HepG2 (cell line): ENCODE measurements around the gene NEMF. TPM values are rescaled to one million over a fixed set of nuclear protein-coding genes. Genes with fewer than 3 reads are reported as not detected.

Experiments used
- ASH2L ChIP-seq: fragments of 300-600, 200-600 bp; sonication (generic); IDR thresholded peaks from 2 replicates; pipeline ENCODE4 v1.7.0; 2017; ENCODE audit warnings: low read depth, mild to moderate bottlenecking, moderate library complexity, mixed read lengths, low read length; ENCODE audit not compliant: insufficient read length
- ATRX ChIP-seq: sonication (generic); formaldehyde crosslinking; IDR thresholded peaks from 2 replicates; pipeline ENCODE4 v1.4.0; 2020; ENCODE audit warnings: missing genetic modification reagents, borderline replicate concordance
- MTF2 ChIP-seq: sonication (generic); formaldehyde crosslinking; IDR thresholded peaks from 2 replicates; pipeline ENCODE4 v1.5.0; 2020; ENCODE audit warnings: missing genetic modification reagents, borderline replicate concordance
- RFXANK ChIP-seq: IDR thresholded peaks from 2 replicates; pipeline ENCODE4 v1.6.1; 2016
- SKI ChIP-seq: fragments of 450-650 bp; IDR thresholded peaks from one replicate; pipeline ENCODE4 v1.6.1; 2018; ENCODE audit warnings: mild to moderate bottlenecking; ENCODE audit not compliant: partially characterized antibody
- SNAPC2 ChIP-seq: sonication (generic); formaldehyde crosslinking; IDR thresholded peaks from 2 replicates; pipeline ENCODE4 v1.8.1; 2022; ENCODE audit warnings: mild to moderate bottlenecking, missing genetic modification reagents
- TRIM24 ChIP-seq: sonication (generic); formaldehyde crosslinking; IDR thresholded peaks from 2 replicates; pipeline ENCODE4 v1.8.0; 2022; ENCODE audit warnings: mild to moderate bottlenecking, missing genetic modification reagents
- ZFX ChIP-seq: sonication (generic); formaldehyde crosslinking; IDR thresholded peaks from 2 replicates; pipeline ENCODE4 v1.4.0; 2020; ENCODE audit warnings: mild to moderate bottlenecking, low read depth, missing genetic modification reagents, moderate library complexity
- ZKSCAN8 ChIP-seq: IDR thresholded peaks from 2 replicates; pipeline ENCODE4 v1.6.1; 2016; ENCODE audit warnings: borderline replicate concordance, missing genetic modification reagents, missing compliant biosample characterization
- ZNF562 ChIP-seq: sonication (generic); formaldehyde crosslinking; IDR thresholded peaks from 2 replicates; pipeline ENCODE4 v1.8.0; 2022; ENCODE audit warnings: missing genetic modification reagents, borderline replicate concordance
- ZNF747 ChIP-seq: sonication (generic); formaldehyde crosslinking; IDR thresholded peaks from 2 replicates; pipeline ENCODE4 v1.8.1; 2023; ENCODE audit warnings: missing genetic modification reagents, mild to moderate bottlenecking, borderline replicate concordance
- polyA plus RNA-seq, 8 experiments: library from polyadenylated mRNA; depleted of rRNA in 3 of 8; stranded (reverse) in 7 of 8; unstranded in 1 of 8; fragments of >200 nt; fragmentation: Illumina TruSeq in 4 of 8; extraction: Trizol in 4 of 8; gene quantifications; 2 replicates each; pipeline versions ENCODE4 v1.2.1 to v1.2.3, GENCODE V29; 2011 to 2016; ENCODE audit warnings: low read depth in 4 of 8, missing spikeins in 1 of 8, mixed read lengths in 1 of 8; ENCODE audit not compliant: insufficient read depth in 1 of 8
- total RNA-seq, 5 experiments: library from RNA; depleted of rRNA; stranded (reverse); fragments of >200 nt; fragmentation: Illumina TruSeq; extraction: Trizol; gene quantifications; 2 replicates each; pipeline ENCODE4 v1.2.3, GENCODE V29; 2016; ENCODE audit warnings: low read depth in 1 of 5
- TF ChIP-seq, protein P1 (sequence below): sonication (generic); formaldehyde crosslinking; conservative IDR thresholded peaks from 2 replicates; pipeline ENCODE4 v1.8.0; 2022; ENCODE audit warnings: missing genetic modification reagents
- TF ChIP-seq, protein P2 (sequence below): sonication (generic); formaldehyde crosslinking; IDR thresholded peaks from 2 replicates; pipeline ENCODE4 v1.5.0; 2020; ENCODE audit warnings: mild to moderate bottlenecking, missing genetic modification reagents, borderline replicate concordance
- TF ChIP-seq, protein P3 (sequence below): sonication (generic); formaldehyde crosslinking; IDR thresholded peaks from 2 replicates; pipeline ENCODE4 v1.9.0; 2021; ENCODE audit warnings: missing genetic modification reagents, borderline replicate concordance

The NEMF gene
- total and polyA plus RNA-seq, 2 of the 13 experiments (the other 11 are each of a cell fraction or from before 2014, with no cell fraction given) = 21.3 to 57.9 TPM

DNA sequence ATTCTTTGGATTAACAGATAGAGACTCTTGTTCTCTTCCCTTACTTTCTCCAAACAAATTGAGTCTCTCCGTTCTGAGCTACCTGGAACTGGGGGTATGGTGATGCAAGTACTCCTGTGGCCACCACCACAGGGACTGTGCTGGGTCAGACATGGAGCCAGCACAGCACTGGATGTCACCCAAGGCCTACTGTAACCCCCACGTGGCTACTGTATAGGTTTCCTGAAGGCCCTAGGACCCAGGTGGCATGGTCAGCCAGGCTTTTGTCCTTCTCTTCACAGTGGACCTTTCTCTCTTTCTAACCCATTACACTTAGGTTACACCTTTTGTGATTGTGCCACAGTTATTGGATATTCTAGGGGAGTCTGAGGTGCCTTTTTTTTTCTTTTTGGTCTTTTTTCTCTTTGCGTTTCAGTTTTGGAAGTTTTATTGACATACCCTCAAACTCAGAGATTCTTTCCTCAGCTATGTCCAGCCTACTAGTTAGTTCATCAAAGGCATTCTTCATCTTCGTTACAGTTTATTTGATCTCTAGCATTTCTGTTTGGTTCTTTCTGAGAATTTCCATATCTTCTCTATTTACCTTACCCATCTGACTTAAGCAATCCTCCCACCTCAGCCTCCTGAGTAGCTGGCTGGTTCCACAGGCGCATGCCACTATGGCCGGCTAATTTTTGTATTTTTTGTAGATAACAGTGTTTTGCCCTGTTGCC is 90.6 kb downstream of the NEMF start (continued):
- TF ChIP-seq, protein P1, sequence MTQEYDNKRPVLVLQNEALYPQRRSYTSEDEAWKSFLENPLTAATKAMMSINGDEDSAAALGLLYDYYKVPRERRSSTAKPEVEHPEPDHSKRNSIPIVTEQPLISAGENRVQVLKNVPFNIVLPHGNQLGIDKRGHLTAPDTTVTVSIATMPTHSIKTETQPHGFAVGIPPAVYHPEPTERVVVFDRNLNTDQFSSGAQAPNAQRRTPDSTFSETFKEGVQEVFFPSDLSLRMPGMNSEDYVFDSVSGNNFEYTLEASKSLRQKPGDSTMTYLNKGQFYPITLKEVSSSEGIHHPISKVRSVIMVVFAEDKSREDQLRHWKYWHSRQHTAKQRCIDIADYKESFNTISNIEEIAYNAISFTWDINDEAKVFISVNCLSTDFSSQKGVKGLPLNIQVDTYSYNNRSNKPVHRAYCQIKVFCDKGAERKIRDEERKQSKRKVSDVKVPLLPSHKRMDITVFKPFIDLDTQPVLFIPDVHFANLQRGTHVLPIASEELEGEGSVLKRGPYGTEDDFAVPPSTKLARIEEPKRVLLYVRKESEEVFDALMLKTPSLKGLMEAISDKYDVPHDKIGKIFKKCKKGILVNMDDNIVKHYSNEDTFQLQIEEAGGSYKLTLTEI (CRISPR knock-in tag) = no peak
- TF ChIP-seq ASH2L = peak; percentile 46
- no peak for TF ChIP-seq MTF2
- TF ChIP-seq ZNF747 = no peak
- TF ChIP-seq, protein P2, sequence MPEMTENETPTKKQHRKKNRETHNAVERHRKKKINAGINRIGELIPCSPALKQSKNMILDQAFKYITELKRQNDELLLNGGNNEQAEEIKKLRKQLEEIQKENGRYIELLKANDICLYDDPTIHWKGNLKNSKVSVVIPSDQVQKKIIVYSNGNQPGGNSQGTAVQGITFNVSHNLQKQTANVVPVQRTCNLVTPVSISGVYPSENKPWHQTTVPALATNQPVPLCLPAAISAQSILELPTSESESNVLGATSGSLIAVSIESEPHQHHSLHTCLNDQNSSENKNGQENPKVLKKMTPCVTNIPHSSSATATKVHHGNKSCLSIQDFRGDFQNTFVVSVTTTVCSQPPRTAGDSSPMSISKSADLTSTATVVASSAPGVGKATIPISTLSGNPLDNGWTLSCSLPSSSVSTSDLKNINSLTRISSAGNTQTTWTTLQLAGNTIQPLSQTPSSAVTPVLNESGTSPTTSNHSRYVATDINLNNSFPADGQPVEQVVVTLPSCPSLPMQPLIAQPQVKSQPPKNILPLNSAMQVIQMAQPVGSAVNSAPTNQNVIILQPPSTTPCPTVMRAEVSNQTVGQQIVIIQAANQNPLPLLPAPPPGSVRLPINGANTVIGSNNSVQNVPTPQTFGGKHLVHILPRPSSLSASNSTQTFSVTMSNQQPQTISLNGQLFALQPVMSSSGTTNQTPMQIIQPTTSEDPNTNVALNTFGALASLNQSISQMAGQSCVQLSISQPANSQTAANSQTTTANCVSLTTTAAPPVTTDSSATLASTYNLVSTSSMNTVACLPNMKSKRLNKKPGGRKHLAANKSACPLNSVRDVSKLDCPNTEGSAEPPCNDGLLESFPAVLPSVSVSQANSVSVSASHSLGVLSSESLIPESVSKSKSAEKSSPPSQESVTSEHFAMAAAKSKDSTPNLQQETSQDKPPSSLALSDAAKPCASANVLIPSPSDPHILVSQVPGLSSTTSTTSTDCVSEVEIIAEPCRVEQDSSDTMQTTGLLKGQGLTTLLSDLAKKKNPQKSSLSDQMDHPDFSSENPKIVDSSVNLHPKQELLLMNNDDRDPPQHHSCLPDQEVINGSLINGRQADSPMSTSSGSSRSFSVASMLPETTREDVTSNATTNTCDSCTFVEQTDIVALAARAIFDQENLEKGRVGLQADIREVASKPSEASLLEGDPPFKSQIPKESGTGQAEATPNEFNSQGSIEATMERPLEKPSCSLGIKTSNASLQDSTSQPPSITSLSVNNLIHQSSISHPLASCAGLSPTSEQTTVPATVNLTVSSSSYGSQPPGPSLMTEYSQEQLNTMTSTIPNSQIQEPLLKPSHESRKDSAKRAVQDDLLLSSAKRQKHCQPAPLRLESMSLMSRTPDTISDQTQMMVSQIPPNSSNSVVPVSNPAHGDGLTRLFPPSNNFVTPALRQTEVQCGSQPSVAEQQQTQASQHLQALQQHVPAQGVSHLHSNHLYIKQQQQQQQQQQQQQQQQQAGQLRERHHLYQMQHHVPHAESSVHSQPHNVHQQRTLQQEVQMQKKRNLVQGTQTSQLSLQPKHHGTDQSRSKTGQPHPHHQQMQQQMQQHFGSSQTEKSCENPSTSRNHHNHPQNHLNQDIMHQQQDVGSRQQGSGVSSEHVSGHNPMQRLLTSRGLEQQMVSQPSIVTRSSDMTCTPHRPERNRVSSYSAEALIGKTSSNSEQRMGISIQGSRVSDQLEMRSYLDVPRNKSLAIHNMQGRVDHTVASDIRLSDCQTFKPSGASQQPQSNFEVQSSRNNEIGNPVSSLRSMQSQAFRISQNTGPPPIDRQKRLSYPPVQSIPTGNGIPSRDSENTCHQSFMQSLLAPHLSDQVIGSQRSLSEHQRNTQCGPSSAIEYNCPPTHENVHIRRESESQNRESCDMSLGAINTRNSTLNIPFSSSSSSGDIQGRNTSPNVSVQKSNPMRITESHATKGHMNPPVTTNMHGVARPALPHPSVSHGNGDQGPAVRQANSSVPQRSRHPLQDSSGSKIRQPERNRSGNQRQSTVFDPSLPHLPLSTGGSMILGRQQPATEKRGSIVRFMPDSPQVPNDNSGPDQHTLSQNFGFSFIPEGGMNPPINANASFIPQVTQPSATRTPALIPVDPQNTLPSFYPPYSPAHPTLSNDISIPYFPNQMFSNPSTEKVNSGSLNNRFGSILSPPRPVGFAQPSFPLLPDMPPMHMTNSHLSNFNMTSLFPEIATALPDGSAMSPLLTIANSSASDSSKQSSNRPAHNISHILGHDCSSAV (CRISPR knock-in tag) = no peak
- TF ChIP-seq RFXANK = no peak
- TF ChIP-seq, protein P3, sequence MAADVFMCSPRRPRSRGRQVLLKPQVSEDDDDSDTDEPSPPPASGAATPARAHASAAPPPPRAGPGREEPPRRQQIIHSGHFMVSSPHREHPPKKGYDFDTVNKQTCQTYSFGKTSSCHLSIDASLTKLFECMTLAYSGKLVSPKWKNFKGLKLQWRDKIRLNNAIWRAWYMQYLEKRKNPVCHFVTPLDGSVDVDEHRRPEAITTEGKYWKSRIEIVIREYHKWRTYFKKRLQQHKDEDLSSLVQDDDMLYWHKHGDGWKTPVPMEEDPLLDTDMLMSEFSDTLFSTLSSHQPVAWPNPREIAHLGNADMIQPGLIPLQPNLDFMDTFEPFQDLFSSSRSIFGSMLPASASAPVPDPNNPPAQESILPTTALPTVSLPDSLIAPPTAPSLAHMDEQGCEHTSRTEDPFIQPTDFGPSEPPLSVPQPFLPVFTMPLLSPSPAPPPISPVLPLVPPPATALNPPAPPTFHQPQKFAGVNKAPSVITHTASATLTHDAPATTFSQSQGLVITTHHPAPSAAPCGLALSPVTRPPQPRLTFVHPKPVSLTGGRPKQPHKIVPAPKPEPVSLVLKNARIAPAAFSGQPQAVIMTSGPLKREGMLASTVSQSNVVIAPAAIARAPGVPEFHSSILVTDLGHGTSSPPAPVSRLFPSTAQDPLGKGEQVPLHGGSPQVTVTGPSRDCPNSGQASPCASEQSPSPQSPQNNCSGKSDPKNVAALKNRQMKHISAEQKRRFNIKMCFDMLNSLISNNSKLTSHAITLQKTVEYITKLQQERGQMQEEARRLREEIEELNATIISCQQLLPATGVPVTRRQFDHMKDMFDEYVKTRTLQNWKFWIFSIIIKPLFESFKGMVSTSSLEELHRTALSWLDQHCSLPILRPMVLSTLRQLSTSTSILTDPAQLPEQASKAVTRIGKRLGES (CRISPR knock-in tag) = no peak
- no peak for TF ChIP-seq ZNF562
- TF ChIP-seq SKI = no peak
- no peak for TF ChIP-seq ZKSCAN8 (CRISPR knock-in tag)
- no peak; the same call in 1 of the 2 replicates for TF ChIP-seq ZFX (CRISPR knock-in tag)
- TF ChIP-seq TRIM24 (CRISPR knock-in tag) = no peak
- no peak for TF ChIP-seq SNAPC2
- TF ChIP-seq ATRX = no peak
